ENCODE data around the gene SEPTIN1. TPM values are rescaled to one million over a fixed set of nuclear protein-coding genes. Genes with fewer than 3 reads are reported as not detected.
A peak's percentile ranks its signal among the peaks of the same experiment; 100 is the strongest.

Gene SEPTIN1
- total RNA-seq, 1 donor, result 0.09 TPM

GRCh38 chr16:30352488-30353401, 29.6 kb downstream of the SEPTIN1 start:
- no peak overlapping the region for H3K4me3 ChIP-seq (ENCODE audit: low read depth, low read length)
- DNase-seq (ENCODE audit: low read depth), result no peak
- TF ChIP-seq, protein P1, sequence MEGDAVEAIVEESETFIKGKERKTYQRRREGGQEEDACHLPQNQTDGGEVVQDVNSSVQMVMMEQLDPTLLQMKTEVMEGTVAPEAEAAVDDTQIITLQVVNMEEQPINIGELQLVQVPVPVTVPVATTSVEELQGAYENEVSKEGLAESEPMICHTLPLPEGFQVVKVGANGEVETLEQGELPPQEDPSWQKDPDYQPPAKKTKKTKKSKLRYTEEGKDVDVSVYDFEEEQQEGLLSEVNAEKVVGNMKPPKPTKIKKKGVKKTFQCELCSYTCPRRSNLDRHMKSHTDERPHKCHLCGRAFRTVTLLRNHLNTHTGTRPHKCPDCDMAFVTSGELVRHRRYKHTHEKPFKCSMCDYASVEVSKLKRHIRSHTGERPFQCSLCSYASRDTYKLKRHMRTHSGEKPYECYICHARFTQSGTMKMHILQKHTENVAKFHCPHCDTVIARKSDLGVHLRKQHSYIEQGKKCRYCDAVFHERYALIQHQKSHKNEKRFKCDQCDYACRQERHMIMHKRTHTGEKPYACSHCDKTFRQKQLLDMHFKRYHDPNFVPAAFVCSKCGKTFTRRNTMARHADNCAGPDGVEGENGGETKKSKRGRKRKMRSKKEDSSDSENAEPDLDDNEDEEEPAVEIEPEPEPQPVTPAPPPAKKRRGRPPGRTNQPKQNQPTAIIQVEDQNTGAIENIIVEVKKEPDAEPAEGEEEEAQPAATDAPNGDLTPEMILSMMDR (IDR thresholded peaks at IDR 0.05; ENCODE audit: insufficient read depth, low read length), result peak; percentile 23

- DNase-seq (ENCODE audit: low read depth), result peak; percentile 98
- TF ChIP-seq, protein P1 (IDR thresholded peaks at IDR 0.05; ENCODE audit: insufficient read depth, low read length), result no peak
- H3K4me3 ChIP-seq (ENCODE audit: low read depth, low read length), result no peak overlapping the region
Observed at GRCh38 chr16:30351586-30352419, 30.6 kb downstream of the SEPTIN1 start.

DNA sequence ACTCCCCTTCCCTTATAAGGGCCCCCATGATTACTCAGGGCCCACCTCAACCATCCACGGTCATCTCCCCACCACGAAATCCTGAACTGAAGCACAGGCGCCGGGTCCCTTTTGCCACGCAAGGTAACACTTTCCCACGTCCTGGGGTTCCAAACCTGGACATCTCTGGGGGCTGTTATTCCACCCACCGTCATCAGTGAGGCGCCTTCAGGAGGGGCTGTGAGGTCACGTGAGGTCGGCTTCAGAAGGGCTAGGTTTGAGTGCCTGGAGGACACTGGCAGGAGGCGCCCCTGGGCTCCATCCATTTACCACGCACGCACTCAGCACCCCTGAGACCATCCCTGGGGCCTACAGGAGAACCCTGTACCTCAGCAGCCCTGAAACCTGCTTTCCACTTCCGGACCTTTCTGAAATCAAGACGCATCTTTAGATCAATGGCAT, 31.3 kb downstream of the SEPTIN1 start:
- no peak for DNase-seq (ENCODE audit: low read depth)
- TF ChIP-seq, protein P1 (IDR thresholded peaks at IDR 0.05; ENCODE audit: insufficient read depth, low read length), result no peak
- no peak overlapping the region for H3K4me3 ChIP-seq (ENCODE audit: low read depth, low read length)

GRCh38 chr16:30350134-30350871, 32.1 kb downstream of the SEPTIN1 start:
- H3K4me3 ChIP-seq (ENCODE audit: low read depth, low read length), result no peak overlapping the region
- no peak for DNase-seq (ENCODE audit: low read depth)
- TF ChIP-seq, protein P1 (IDR thresholded peaks at IDR 0.05; ENCODE audit: insufficient read depth, low read length), result no peak

- TF ChIP-seq, protein P1 (IDR thresholded peaks at IDR 0.05; ENCODE audit: insufficient read depth, low read length), result no peak
Observed at GRCh38 chr16:30349675-30350074, 32.7 kb downstream of the SEPTIN1 start.

GRCh38 chr16:30348929-30349328, 33.4 kb downstream of the SEPTIN1 start:
- TF ChIP-seq, protein P1 (IDR thresholded peaks at IDR 0.05; ENCODE audit: insufficient read depth, low read length), result no peak
- no peak overlapping the region for H3K4me3 ChIP-seq (ENCODE audit: low read depth, low read length)
- DNase-seq (ENCODE audit: low read depth), result no peak

More at GRCh38 chr16:30349675-30350074, 32.7 kb downstream of the SEPTIN1 start:
- H3K4me3 ChIP-seq (ENCODE audit: low read depth, low read length), result no peak overlapping the region
- no peak for DNase-seq (ENCODE audit: low read depth)
